Measurements from ENCODE around the gene RFX1.

Gene RFX1

DNA sequence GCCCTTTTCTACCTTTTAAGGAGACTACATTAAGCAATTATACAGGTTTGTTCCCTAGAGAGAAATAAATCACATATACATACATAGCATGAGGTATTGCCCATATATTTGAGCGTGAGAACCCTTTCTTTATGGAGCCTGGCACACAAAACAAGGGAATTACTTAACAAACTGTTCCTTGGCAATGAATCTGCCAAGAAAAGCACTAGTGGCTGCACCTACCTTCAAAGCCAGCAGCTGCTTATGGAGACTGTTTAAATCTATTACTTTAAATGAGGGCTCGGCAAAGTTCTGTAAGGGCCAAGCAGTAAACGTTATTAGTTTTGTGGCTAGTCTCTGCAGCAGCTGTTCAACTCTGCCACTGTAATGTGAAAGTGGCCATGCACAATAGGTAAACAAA, 7.0 kb downstream of the RFX1 start:
- H3K9me3 Mint-ChIP-seq, result peaks cover 7% of the 10 kb centered on the region
- TF ChIP-seq, protein P1, sequence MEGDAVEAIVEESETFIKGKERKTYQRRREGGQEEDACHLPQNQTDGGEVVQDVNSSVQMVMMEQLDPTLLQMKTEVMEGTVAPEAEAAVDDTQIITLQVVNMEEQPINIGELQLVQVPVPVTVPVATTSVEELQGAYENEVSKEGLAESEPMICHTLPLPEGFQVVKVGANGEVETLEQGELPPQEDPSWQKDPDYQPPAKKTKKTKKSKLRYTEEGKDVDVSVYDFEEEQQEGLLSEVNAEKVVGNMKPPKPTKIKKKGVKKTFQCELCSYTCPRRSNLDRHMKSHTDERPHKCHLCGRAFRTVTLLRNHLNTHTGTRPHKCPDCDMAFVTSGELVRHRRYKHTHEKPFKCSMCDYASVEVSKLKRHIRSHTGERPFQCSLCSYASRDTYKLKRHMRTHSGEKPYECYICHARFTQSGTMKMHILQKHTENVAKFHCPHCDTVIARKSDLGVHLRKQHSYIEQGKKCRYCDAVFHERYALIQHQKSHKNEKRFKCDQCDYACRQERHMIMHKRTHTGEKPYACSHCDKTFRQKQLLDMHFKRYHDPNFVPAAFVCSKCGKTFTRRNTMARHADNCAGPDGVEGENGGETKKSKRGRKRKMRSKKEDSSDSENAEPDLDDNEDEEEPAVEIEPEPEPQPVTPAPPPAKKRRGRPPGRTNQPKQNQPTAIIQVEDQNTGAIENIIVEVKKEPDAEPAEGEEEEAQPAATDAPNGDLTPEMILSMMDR (IDR thresholded peaks at IDR 0.05; ENCODE audit: unreplicated experiment in 3 of 3), result no peak
- H3K27ac Mint-ChIP-seq, result no peak overlapping the region
- peaks cover 16% of the 10 kb centered on the region for H3K4me1 Mint-ChIP-seq
- H3K4me3 Mint-ChIP-seq, result no peak overlapping the region
- H3K27me3 Mint-ChIP-seq (ENCODE audit: low read depth), result no peaks in the 10 kb centered on the region
- H3K36me3 Mint-ChIP-seq (ENCODE audit: low read depth), result peaks cover 27% of the 10 kb centered on the region

DNA sequence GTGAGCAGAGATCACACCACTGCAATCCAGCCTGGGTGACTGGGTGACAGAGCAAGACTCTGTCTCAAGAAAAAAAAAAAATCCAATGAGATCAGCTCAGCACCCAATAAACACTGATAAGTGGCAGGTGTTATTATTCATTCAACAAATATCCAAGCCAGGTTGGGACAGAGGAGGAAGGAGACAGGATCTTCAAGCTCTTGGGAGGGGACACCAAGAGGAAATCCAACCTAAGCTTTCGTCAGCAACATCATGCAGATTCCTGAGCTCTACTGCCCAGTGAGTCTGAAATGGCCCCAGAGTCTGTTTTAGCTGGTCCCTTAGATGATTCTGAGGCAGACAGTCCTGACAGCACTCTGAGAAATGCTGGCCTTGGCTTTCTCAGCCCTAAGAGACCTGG, 7.7 kb downstream of the RFX1 start:
- H3K27me3 Mint-ChIP-seq (ENCODE audit: low read depth), result no peaks in the 10 kb centered on the region
- peaks cover 7% of the 10 kb centered on the region for H3K9me3 Mint-ChIP-seq
- peaks cover 15% of the 10 kb centered on the region for H3K4me1 Mint-ChIP-seq
- TF ChIP-seq, protein P1 (IDR thresholded peaks at IDR 0.05; ENCODE audit: unreplicated experiment in 3 of 3), result no peak
- no peak overlapping the region for H3K27ac Mint-ChIP-seq
- H3K4me3 Mint-ChIP-seq, result no peak overlapping the region
- H3K36me3 Mint-ChIP-seq (ENCODE audit: low read depth), result peaks cover 27% of the 10 kb centered on the region

DNA sequence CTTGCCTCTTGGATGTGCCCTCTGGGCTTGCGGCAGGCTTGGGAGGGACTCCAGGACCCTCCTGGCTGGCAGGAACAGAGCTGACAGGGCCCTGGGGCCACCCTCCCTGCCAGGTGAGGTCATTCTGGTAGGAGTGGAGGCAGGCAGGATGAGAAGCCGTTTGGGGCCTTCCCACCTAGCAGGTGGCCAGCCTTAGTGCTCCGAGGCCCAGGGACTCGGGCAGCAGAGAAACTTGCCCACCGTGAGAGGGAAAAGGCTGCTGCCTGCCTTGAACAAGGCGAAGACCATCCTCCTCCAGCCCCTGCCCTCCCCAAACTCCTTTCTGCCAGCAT, 8.5 kb downstream of the RFX1 start:
- TF ChIP-seq, protein P1 (IDR thresholded peaks at IDR 0.05; ENCODE audit: unreplicated experiment in 3 of 3), result no peak
- Mint-ChIP-seq H3K27ac (no peak overlapping the region), H3K27me3 (ENCODE audit: low read depth) (no peaks in the 10 kb centered on the region), H3K9me3 (peaks cover 7% of the 10 kb centered on the region), H3K4me1 (peaks cover 7% of the 10 kb centered on the region), H3K36me3 (ENCODE audit: low read depth) (peaks cover 27% of the 10 kb centered on the region), H3K4me3 (no peak overlapping the region)

DNA sequence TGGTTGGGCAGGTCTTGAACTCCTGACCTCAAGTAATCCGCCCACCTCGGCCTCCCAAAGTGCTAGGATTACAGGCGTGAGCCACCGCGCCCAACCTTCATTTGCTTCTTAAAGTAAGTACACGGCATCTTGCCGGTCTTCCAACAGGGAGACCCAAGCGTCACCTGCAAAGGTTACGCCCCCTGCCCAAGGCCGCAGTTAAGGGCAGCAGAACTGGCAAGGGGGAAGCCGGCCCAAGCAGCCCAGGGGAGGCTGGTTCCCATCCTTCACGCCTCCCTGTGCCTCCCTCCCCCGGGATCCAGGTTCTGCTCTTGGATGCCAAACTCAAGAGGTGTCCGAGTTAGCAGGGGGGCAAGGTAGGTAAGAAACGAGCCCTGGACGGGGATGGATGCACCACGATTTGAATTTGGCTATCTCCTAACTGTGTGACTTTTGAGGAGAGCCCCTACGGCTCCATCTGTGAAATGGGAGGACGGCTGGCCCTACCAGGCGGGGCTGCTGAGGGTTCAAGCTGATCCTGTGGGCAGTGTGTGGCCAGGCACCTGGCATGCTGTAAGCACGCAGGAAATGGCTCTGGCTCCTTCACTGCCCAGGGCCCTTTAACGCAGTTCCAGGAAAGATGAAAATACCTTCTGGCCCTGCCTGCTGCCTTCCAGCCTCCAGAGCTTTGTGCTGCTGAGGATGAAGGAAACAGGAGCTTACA, 9.0 kb downstream of the RFX1 start:
- Mint-ChIP-seq H3K4me1 (peaks cover 4% of the 10 kb centered on the region), H3K36me3 (ENCODE audit: low read depth) (peaks cover 30% of the 10 kb centered on the region), H3K9me3 (peaks cover 7% of the 10 kb centered on the region), H3K4me3 (no peak overlapping the region), H3K27me3 (ENCODE audit: low read depth) (no peaks in the 10 kb centered on the region), H3K27ac (no peak overlapping the region)
- TF ChIP-seq, protein P1 (IDR thresholded peaks at IDR 0.05; ENCODE audit: unreplicated experiment in 3 of 3), result no peak

DNA sequence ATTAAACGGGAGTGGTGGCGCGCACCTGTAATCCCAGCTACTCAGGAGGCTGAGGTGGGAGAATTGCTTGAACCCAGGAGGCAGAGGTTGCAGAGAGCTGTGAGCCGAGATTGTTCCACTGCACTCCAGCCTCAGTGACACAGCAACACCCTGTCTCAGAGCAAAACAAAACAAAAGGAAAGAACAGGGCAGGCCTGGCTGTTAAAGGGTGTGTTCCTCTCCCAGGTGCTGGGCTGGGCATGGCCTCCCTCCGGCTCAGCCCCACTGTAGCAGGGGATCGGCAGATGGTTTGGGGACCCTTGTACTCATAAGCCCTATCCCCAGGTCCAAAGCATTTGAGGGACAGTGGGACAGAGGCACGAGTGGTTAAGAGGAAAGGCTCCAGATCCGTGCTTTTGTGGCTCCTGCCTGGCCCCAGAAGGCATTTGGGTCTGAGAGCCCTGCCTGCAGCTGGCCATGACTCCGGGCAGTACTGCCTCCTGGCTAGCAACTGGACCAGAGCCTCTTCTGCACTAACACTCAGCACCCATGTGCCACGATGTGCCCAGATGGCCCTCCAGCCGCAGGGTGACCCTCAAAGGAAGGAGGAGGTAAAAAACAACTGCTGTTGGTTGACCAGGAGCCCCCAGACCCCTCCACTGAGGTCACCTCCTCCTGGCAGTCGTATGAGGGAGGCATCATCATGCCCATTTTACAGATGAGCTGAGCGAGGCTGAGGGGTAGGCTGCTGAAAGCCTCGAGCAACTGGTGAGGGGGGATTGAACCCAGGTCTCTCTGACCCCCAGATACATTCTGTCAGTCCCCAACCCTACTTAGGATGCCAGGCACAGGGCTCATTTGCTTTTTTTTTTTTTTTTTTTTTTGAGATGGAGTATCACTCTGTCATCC, 10.0 kb downstream of the RFX1 start:
- TF ChIP-seq, protein P1 (IDR thresholded peaks at IDR 0.05; ENCODE audit: unreplicated experiment in 3 of 3), result no peak
- Mint-ChIP-seq H3K27ac (no peak overlapping the region), H3K27me3 (ENCODE audit: low read depth) (no peaks in the 10 kb centered on the region), H3K36me3 (ENCODE audit: low read depth) (peaks cover 32% of the 10 kb centered on the region), H3K4me1 (peaks cover 3% of the 10 kb centered on the region), H3K4me3 (no peak overlapping the region), H3K9me3 (peaks cover 7% of the 10 kb centered on the region)
